Amygdala (tissue), 56 donors: Measurements from ENCODE around the gene PTGES2.
A peak's percentile ranks its signal among the peaks of the same experiment; 100 is the strongest.
"Not testable (repeated sequence)": the region's sequence is repeated elsewhere in the genome, so short reads cannot be mapped to it uniquely, and the experiment has no call there.

Experiments used
- DNase-seq, 56 donors: peaks; one replicate each; lab custom pipeline; 2025; lab: John Stamatoyannopoulos, UW

PTGES2 gene

DNA sequence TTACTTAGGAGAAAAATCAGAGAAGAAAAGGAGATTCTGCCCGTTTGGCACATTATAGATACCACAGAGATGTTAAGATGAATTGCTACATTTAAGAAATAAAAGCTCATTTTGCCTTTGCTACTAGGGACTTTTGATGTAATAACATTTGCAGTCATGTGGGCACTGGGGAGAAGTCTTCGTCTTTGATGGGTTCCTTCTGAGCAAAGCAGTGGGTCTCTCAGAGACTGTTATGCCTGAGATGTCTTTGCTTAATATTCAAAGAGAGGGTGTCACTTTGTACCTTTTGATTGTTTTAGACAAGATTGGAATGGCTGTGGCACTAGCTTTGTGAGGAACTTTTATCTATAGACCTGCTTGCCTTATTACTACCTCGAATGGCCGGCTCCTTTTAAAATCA lies 34.5 kb downstream of the PTGES2 start:
- no peak for DNase-seq

DNA sequence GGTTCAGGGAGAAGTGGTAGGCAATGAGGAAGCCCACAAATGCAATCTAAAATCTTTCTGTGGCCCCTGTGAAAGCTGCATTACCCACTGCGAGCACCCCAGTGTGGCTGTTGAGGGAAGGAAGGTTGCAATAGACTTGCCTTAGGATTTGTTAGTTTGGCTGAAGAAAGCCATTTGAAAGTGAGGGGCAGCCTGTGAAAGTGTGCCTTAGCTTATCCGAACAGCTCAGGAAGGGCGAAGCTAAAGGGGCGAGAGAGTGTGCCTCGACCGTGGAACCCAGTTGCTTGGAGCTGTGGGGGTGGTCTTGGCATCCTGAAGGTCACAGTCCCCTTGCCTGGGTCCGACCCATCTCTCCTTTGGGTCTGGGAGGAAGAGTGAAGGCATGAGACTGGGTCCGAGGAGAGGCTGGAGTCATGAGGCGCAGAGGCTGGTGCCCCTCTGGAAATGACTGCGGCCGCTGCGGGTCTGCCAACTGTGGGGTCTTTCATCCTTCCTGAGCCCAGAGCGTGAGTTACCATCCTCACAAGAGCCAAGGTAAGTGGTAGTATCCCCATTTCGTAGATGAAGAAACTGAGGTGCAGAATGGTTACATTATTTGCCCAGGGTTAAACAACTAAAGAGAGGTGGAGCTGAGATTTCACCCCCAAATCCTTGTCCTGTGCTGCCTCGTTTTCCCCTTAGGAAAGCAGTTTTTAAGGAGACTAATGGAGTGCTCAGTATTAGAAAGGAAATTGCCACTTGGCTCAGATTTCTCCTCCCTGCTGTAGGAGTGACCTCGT lies 35.1 kb downstream of the PTGES2 start:
- no peak for DNase-seq

DNA sequence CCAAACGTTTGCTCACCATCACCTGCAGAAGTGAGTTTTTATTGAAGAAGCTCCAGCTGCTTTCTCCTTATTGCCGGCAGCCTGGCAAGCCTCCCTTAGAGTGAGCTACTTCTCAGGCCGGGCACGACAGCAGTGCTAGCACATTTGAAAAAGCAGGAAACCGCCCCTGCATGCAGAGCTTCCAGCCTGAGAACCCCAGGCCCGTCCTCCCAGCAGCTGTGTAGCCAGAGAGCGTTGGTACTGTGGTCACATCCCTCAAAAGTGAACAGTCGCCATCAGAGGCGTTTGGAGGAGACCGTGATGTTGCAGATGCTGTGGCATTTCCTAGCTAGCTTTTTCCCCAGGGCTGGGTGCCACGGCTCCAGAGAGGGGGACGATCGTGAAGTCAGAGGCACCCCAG lies 36.0 kb downstream of the PTGES2 start:
- DNase-seq, result peak in 40 of 56 donors; percentile 27 to 84 (median 64)

DNA sequence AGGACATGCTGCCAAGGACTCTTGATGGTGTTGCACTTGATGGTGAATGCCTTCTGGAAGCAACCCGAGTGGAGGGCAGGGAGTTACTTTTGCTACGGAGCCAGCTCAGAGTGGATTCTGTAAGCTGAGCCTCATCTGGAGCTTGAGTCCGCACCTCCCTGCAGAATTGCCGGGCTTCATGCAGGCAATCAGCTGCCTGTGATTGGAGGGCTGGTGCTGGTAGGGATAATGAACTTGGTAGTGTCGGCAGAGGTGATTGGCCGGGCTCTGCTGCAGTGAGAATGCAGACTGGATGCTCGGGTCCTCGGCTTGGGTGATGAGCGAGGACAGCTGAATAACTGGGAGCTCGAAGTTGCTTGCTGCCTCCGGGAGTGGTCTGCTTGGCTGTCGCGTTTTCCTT lies 36.4 kb downstream of the PTGES2 start:
- peak in 55 of 56 donors; percentile 18 to 93 (median 79) for DNase-seq

DNA sequence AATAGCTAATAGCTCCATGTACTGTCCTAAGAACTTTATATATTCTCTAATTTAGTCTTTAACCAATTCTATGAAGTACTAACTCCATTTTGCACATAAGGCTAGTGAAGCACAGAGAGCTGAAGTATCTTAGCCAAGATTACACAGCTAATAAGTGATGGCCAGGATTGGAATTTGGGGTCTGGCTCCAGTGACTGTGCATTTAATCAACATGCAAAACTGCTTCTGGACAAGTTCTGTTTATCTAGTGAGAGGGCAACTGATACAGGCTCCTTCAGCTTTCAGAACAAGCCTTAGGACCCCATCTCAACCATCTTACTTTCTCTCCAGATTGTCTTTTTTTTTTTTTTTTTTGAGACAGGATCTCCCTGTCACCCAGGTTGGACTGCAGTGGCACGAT lies 38.2 kb downstream of the PTGES2 start:
- DNase-seq, result no peak

DNA sequence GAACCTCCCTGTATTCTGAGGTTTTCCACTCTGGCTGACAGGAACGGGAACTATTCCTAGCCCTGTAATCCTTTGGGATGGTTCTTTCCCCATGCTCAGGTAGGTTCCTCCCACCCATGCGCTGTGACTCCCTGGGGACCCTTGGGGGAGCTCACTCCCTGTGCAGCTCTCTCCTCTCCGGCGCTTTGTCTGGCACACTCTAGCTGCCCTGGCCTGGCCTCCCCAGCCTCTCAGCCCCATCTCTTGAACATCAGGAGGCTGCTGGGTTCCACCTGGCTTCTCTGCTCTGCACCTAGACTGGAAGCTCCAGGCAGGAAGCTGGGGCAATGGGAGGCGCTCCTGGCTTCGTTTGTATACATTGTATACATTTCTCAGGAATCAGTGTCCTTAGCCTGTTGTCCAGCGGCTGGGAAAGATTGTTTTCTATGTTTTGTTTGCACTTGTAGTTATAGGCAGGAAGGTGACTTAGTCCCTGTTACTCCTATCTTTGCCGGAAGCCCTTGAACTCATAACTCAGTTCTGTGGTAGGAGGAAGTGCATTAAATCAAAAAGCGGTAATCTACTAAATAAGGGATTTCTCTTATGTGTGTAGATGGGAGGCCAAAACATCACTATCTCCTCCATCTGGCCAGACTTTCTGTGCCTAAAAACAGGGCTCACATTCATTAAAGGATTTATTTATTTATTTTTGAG lies 39.1 kb downstream of the PTGES2 start:
- DNase-seq, result no peak

DNA sequence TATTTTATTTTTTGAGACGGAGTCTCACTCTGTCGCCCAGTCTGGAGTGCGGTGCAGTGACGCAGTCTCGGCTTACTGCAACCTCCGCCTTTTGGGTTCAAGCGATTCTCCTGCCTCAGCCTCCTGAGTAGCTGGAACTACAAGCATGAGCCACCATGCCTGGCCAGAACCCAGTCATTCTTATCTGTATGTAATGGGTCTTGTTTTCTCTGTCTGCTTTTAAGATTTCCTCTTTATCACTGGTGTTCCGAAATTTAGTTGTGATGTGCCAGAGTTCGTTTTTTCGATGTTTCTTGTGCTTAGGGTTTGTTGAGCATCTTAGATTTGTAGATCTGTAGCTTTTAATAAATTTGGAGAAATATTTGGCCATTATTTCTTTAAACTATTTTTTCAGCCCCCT lies 40.3 kb downstream of the PTGES2 start:
- no peak for DNase-seq

DNA sequence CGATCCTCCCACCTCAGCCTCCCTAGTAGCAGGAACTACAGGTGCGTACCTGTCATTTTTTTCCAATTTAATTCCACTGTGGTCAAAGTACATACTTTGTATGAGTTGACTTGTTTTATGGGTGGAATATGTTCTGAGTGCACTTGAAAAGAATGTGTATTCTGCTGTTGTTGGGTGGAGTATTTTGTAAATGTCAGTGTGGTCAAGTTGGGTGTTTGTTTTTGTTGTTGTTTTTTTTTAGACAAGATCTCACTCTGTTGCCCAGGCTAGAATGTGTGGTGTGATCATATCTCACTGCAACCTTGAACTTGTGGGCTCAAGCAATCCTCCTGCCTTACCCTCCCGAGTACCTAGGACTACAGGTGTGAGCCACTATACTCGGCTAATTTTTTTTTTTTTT lies 41.6 kb downstream of the PTGES2 start:
- no peak for DNase-seq

DNA sequence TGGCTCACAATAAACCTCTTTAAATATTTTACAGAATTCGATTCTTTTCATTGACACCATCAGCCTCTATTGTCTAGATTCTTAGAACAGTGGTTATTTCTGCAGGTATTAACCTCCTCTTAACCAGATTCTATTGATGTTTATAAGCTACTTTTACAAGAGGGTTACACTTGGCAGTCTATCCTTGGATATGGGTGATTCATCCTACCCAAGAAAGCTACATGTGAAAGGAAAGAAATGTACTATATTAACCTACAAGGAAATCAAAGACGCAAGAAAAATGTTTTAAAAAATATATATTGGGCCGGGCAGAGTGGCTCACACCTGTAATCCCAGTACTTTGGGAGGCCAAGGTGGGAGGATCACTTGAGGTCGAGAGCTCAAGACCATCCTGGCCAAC lies 42.8 kb downstream of the PTGES2 start:
- no peak for DNase-seq

DNA sequence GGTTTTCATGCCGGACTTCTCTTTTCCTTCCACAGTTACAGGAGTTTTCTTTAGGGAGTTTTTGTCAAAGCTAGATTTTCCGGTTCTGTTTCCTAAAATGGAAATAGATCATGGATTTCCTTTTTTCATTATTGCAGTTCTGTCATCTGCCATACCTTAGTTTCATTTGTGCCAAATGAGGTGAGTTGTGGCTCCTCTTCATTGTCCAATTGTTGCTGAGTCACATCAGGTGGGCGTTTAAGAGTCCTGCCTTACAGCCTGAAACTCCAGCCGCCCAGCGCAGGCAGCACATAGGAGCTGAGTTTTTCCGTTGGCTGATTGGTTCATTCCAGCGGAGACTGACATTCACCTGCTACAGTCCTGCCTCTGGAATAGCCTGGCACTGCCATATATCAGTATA lies 45.4 kb downstream of the PTGES2 start:
- DNase-seq, result no peak

DNA sequence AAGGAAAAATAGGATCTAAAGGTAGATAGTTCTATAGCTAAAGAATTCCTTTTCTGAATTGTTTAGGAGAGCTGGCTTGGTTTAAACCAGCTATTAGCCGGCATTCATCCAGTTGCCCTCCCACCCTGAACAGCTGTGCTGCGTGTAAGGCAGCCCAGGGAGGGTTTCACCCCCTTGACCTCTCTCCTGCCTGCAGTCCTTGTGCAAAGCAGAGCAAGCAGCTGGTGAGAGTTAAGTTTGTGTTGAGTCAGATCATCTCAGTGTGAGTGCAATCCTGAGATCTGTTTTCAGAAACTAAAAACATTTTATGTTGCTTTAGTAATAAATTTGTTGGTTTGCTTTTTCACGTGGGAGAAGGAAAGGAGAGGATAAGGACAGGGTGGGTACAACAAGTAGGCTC lies 46.5 kb downstream of the PTGES2 start:
- no peak for DNase-seq

DNA sequence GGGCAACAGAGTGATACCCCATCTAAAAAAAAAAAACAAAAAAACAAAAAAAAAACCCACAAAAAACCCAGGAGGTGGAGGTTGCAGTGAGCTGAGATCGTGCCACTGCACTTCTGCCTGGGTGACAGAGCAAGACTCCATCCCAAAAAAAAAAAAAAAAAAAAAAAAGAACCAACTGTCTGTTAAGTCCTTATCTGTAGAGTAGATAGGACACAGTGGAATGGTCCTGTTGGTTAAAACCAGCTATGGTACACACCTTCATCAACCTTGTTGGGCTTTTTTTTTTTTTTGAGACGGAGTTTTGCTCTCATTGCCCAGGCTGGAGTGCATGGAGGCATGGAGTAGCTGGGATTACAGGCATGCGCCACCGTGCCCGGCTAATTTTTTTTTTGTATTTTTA lies 47.3 kb downstream of the PTGES2 start:
- no peak for DNase-seq

DNA sequence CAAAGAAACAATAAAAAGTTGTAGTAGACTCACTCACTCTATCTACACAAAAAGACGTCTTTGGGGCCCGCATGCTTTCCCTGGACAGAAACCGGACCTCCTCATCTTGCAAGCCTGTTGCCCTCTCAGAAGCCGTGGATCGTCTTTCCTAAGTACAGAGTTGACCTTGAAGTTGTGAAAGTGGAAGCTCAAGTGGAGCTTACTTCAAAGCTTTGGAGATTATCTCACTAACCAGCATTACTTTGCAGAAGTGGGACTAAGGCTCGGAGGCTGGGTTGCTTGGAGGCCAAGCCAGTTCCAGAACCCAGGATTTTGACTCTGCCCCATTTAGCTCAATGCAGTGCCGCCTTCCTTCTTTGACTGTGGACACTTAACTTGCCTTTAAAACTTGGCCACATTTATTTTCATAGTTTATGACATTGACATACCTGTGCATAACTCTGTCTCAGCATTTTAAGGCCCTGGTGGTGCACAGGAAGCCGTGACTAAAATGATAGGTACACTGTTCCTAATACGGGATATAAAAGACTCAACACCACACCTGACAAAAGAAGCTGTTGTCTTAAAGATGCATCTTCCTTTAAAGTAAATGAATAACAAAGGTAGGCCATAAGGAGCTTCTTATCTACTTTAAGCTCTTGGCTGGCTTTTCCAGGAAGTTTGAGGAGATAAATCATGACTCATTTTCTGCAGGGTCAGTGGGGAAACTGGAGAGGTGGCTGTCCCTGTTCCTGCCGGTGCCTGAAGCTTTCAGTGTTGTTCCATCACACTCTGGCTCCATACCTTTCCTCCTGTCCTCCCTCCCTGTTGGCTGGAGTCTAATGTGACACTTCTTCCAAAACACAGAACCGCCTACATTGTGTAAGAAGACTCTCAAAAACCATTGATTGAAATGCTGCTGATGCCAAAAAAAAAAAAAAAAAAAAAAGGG lies 48.8 kb downstream of the PTGES2 start:
- DNase-seq, result no peak

DNA sequence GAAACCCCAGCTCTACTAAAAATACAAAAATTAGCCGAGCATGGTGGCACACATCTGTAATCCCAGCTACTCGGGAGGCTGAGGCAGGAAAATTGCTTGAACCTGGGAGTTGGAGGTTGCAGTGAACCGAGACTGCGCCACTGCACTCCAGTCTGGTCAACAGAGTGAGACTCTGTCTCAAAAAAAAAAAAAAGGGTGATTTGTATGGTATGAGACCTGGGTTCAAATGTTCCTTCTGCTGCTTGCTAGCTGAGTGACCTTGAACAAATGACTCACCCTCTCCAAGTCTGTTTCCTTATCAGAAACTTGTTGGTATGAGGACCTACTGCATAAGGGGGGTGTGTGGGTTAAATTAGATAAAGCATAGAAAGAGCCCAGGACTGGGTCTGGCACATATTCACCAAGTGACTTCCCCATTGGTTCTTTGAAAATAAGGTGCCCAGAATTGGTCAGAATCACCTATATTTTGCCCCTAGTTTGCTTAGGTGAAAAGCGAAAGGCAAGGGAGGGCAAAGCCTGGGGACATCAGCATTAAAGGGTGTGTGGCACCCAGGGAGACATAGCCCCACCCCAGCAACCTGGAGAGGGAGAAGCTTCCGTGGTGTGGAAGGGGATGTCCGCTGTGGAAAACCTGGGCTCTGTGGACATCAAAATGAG lies 49.6 kb downstream of the PTGES2 start:
- no peak for DNase-seq

DNA sequence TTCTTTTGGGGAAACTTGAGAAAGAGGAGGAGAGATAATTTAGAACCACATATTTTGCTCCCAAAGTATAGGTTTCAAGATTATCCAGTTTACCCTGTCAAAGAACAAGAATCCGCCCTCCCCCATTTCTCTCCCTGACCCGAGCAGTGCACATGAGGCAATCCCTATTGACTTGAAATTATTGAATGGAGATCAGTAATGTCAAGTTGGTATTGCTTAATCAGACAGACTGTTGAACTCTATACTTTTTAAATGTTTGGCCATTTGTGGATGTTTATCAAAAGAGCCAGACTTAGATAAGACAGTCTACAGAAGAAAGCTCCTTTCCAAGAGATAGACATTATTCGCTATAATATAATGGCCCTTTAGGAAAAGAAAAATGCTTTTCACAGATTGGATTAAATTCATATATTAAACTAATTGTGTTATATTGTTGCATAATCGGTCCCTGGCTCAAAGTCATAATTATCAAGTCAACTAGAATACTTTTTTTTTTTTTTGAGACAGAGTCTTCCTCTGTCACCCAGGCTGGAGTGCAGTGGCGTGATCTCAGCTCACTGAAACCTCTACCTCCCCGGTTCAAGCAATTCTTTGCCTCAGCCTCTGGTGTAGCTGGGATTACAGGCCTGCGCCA lies 54.2 kb downstream of the PTGES2 start:
- DNase-seq, result no peak

DNA sequence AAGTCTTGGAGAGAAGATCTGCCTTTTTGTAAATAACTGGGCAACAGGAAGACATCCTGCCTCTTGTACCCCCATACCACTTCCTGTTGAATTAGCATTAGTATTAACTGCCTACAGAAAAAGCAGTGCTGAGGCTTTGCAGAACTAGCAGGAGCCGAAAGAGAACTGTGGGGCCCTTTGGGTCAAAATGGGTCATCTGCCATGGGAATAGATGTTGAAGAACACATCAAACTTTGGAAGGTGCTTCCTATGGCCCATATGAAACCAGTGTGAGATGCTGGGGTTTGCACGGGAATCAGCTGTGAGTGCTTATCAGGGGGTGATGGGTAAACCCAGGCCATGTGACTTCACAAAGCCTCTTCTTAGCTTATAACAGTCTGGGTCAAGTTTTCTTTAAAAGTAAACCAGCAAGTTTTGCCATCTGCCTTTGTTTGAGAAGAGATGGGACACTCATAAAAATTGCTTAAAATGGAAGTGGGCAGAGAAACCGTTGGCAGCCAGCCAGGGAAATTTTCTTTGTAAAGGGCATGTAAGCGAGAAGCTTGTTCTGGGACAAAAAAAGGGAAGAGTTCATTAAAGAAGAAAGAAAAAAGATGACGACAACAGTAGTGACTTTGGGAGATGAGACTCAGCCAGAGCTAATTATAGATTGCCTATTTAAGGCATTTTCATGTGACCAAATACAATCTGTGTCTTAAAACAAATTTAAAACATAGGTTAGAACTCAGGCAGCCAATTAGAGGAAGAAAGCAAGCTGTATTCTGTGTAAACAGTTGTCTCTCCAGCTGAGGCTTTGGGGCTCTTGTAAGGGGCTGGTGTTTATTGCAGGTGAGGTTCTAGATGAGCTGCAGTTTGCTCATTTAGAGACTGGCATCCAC lies 55.1 kb downstream of the PTGES2 start:
- DNase-seq, result peak in 36 of 56 donors; percentile 14 to 83 (median 44)

DNA sequence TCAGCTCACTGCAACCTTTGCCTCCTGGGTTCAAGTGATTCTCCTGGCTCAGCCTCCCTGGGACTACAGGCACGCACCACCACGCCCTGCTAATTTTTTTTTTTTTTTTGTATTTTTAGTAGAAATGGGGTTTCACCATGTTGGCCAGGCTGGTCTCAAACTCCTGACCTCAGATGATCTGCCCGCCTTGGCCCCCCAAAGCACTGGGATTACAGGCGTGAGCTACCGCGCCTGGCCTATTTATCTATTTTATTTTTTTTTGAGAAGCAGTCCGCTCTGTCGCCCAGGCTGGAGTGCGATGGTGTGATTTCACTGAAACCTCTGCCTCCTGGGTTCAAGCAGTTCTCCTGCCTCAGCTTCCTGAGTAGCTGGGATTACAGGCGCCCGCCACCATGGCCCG lies 56.1 kb downstream of the PTGES2 start:
- not testable (repeated sequence) for DNase-seq

DNA sequence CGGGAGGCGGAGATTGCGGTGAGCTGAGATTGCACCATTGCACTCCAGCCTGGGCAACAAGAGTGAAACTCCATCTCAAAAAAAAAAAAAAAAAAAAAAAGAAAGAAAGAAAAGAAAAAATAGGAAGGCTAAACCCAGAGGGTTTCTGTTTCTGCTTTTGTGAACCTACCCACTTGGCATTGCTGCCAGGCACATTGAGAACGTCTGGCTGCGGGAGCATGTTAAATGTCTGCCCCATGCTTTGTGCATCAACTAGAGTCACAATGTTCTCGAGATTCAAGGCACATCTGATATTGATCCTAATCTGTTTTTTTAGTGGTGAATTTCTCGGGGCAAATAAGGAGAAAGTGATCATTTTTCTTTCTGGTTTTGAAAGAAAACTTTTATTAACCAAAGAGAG lies 56.7 kb downstream of the PTGES2 start:
- DNase-seq, result peak in 7 of 56 donors; percentile 7 to 23 (median 22)
